Measurements from ENCODE around the gene CBLB. TPM values are rescaled to one million over a fixed set of nuclear protein-coding genes. Genes with fewer than 3 reads are reported as not detected.

CBLB gene
- total and polyA plus RNA-seq, 2 experiments from 2014 or later, result 36.6 to 41.9 TPM

DNA sequence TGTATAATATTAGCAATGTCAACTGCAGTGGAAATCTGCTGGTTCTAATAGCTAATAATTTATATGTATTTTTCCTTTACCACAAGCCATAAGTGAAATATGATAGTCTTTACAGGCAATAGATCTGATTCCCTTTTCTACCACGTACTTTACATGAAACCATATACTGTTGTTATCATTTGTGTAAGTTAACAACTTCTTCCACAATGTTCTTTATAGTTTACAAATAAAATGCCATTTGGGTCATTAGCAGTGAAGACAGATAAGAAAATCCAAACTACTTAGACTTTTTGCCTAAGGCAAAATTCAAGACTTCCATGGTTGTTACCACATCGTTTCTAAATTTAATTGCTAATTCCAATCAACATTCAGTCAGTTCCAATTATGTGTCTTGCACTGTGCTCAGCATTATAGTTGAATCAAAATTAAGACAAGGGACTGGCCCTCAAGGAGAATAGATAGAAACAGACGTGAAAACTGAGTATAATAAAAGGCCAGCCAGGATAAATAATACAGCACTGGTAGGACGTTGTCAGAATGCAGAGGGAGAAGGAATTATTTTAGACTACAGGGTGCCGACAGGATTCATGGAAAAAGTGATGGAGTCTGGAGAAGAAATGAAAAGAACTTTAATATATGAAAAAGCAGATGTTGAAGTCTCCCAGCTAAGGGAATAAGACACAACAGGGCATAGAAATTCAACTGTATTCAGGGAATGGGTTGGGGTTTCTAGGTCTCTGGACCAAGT lies 252.3 kb downstream of the CBLB start:
- 30 to 31% methylated on average over 5 of the region's 5 CpGs for WGBS, 2 experiments (ENCODE audit: low coverage in 1 of 2, low lambda C conversion rate in 2 of 2, missing lambda C conversion rate in 2 of 2)
- Histone ChIP-seq H3K9me3 (ENCODE audit: low read depth) (no peaks in the 10 kb centered on the region), H3K4me2 (ENCODE audit: unreplicated experiment) (no peak overlapping the region), H3K27ac (no peak overlapping the region), H3K27me3 (replicated peaks; ENCODE audit: insufficient read depth) (no peaks in the 10 kb centered on the region), H2AFZ (peak overlapping the region; percentile 34; the same call in 1 of the 2 replicates), H3K4me1 (ENCODE audit: insufficient read depth) (peaks cover 13% of the 10 kb centered on the region; the same call in 1 of the 2 replicates), H3F3A (ENCODE audit: insufficient read depth) (no peaks in the 10 kb centered on the region), H3K9ac (no peak overlapping the region), H3K79me2 (ENCODE audit: insufficient read depth) (no peaks in the 10 kb centered on the region), H4K20me1 (ENCODE audit: insufficient read depth) (no peaks in the 10 kb centered on the region), H3K4me3 (no peak overlapping the region), H3K36me3 (ENCODE audit: low read depth) (no peaks in the 10 kb centered on the region), H3K9me2 (ENCODE audit: insufficient read depth) (no peaks in the 10 kb centered on the region)
- no peak for TF ChIP-seq EZH2phosphoT487 (IDR thresholded peaks at IDR 0.05; ENCODE audit: insufficient read depth, low read depth)
- no peak for TF ChIP-seq EZH2 (IDR thresholded peaks at IDR 0.05; ENCODE audit: insufficient read depth, poor library complexity, severe bottlenecking)
- DNase-seq, result no peak
- in situ Hi-C loops (cut with MboI), result no loop called here

DNA sequence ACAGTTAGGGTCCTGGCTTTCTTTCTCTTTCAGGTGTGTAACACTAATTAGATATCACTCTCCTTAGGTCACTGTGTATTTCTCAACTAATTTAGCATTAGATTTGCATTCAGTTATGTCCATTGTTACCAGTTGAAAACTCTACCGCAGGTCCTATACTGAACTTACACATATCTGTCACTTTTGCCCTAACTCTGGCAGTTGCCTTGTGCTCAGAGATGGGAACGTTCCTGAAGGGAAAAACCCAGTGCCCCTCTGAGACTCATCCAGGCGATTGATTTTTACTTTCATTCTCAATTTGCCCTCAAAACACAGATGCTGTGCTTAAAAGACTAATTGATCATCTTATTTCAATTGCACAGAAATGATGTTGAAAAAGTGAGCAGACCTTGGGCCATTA lies 253.0 kb downstream of the CBLB start:
- peaks cover 13% of the 10 kb centered on the region; the same call in 1 of the 2 replicates for H3K4me1 ChIP-seq (ENCODE audit: insufficient read depth)
- 70 to 71% methylated on average over 3 of the region's 3 CpGs for WGBS, 2 experiments (ENCODE audit: low coverage in 1 of 2, low lambda C conversion rate in 2 of 2, missing lambda C conversion rate in 2 of 2)
- H3K27me3 ChIP-seq (replicated peaks; ENCODE audit: insufficient read depth), result no peaks in the 10 kb centered on the region
- no peak overlapping the region for H3K4me2 ChIP-seq (ENCODE audit: unreplicated experiment)
- no peak for TF ChIP-seq EZH2 (IDR thresholded peaks at IDR 0.05; ENCODE audit: insufficient read depth, poor library complexity, severe bottlenecking)
- no peak for TF ChIP-seq EZH2phosphoT487 (IDR thresholded peaks at IDR 0.05; ENCODE audit: insufficient read depth, low read depth)
- no peaks in the 10 kb centered on the region for H4K20me1 ChIP-seq (ENCODE audit: insufficient read depth)
- no peak overlapping the region for H2AFZ ChIP-seq
- H3K36me3 ChIP-seq (ENCODE audit: low read depth), result no peaks in the 10 kb centered on the region
- no peaks in the 10 kb centered on the region for H3K9me2 ChIP-seq (ENCODE audit: insufficient read depth)
- no peaks in the 10 kb centered on the region for H3K79me2 ChIP-seq (ENCODE audit: insufficient read depth)
- in situ Hi-C loops (cut with MboI), result no loop called here
- DNase-seq, result no peak
- no peak overlapping the region for H3K4me3 ChIP-seq
- no peak overlapping the region for H3K9ac ChIP-seq
- H3F3A ChIP-seq (ENCODE audit: insufficient read depth), result no peaks in the 10 kb centered on the region
- no peaks in the 10 kb centered on the region for H3K9me3 ChIP-seq (ENCODE audit: low read depth)
- no peak overlapping the region for H3K27ac ChIP-seq

DNA sequence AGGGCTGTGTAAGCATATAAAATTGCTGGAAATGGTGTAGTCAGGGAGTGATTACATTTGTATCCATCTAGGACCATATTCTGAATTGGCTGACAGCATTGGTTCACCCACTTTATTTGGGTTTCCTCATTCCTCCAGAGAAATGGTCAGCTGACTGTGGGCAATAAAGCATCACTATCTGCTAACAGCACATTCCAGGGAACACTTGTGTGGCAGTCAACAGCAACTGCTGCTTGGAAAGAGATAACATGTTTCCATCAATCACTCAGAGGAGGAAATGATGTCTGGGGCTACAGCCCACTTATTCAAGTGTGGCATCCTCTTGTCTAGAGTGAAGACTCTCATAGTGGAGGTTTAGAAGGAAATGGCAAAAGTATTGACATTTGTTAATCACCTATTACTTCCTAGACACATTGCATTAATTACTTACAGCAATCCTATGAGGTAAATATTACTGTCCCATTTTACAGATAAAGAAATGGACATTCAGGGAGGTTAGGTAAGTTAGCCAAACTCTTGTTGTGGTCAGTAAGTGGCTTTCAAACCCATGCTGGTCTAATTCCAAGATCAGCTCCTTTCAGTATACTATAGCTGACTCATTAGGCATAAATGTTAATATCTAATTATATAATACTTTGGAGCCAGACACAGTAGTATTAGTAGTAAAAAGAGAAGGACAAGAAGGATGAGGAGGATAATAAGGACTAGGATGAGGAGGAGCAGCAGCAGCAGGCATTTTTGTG lies 254.4 kb downstream of the CBLB start:
- Histone ChIP-seq H3K36me3 (ENCODE audit: low read depth) (no peaks in the 10 kb centered on the region), H3K9ac (no peak overlapping the region), H3K4me2 (ENCODE audit: unreplicated experiment) (no peak overlapping the region), H3K4me1 (ENCODE audit: insufficient read depth) (peaks cover 13% of the 10 kb centered on the region; the same call in 1 of the 2 replicates), H3K79me2 (ENCODE audit: insufficient read depth) (no peaks in the 10 kb centered on the region), H3K9me3 (ENCODE audit: low read depth) (no peaks in the 10 kb centered on the region), H3K27me3 (replicated peaks; ENCODE audit: insufficient read depth) (no peaks in the 10 kb centered on the region), H2AFZ (no peak overlapping the region), H3F3A (ENCODE audit: insufficient read depth) (no peaks in the 10 kb centered on the region), H3K9me2 (ENCODE audit: insufficient read depth) (no peaks in the 10 kb centered on the region), H4K20me1 (ENCODE audit: insufficient read depth) (no peaks in the 10 kb centered on the region), H3K4me3 (no peak overlapping the region), H3K27ac (no peak overlapping the region)
- in situ Hi-C loops (cut with MboI), result no loop called here
- TF ChIP-seq EZH2 (IDR thresholded peaks at IDR 0.05; ENCODE audit: insufficient read depth, poor library complexity, severe bottlenecking) (no peak), EZH2phosphoT487 (IDR thresholded peaks at IDR 0.05; ENCODE audit: insufficient read depth, low read depth) (no peak)
- peak; percentile 19 for DNase-seq

DNA sequence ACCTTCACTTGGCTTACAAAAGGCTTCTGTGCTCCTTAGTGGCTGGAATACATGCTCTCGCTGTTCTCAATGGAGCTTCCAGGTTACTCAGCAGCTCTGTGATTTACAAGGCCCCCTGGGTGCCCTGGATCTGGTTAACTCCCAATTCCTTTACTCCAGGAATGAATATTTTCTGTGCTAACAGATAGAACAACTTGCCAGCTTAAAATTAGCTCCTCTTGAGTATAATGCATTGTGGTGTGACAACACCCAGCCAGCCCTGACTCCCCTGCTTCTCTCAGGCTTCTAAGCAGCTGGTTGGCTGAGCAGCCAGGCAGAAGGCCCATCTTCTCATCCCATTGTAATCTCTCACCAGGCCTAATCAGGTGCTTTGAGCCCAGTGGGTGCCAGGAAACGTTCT lies 255.7 kb downstream of the CBLB start:
- H3K9ac ChIP-seq, result no peak overlapping the region
- no peak overlapping the region for H3K4me3 ChIP-seq
- H3K79me2 ChIP-seq (ENCODE audit: insufficient read depth), result no peaks in the 10 kb centered on the region
- no peak overlapping the region for H3K27ac ChIP-seq
- H3K4me1 ChIP-seq (ENCODE audit: insufficient read depth), result peaks cover 13% of the 10 kb centered on the region; the same call in 1 of the 2 replicates
- in situ Hi-C loops (cut with MboI), result no loop called here
- H3K27me3 ChIP-seq (replicated peaks; ENCODE audit: insufficient read depth), result no peaks in the 10 kb centered on the region
- H3K4me2 ChIP-seq (ENCODE audit: unreplicated experiment), result no peak overlapping the region
- peak; percentile 29 for DNase-seq
- no peaks in the 10 kb centered on the region for H3K9me2 ChIP-seq (ENCODE audit: insufficient read depth)
- H4K20me1 ChIP-seq (ENCODE audit: insufficient read depth), result no peaks in the 10 kb centered on the region
- no peak for TF ChIP-seq EZH2phosphoT487 (IDR thresholded peaks at IDR 0.05; ENCODE audit: insufficient read depth, low read depth)
- TF ChIP-seq EZH2 (IDR thresholded peaks at IDR 0.05; ENCODE audit: insufficient read depth, poor library complexity, severe bottlenecking), result no peak
- 69 to 72% methylated on average over 2 of the region's 2 CpGs for WGBS, 2 experiments (ENCODE audit: low coverage in 1 of 2, low lambda C conversion rate in 2 of 2, missing lambda C conversion rate in 2 of 2)
- no peaks in the 10 kb centered on the region for H3F3A ChIP-seq (ENCODE audit: insufficient read depth)
- H3K9me3 ChIP-seq (ENCODE audit: low read depth), result no peaks in the 10 kb centered on the region
- H3K36me3 ChIP-seq (ENCODE audit: low read depth), result no peaks in the 10 kb centered on the region
- H2AFZ ChIP-seq, result peak overlapping the region; percentile 34; the same call in 1 of the 2 replicates
